Suppressor macrophage (primary cell): ENCODE measurements around the gene NTNG1.

Experiments
- DNase-seq, 4 experiments: peaks; one replicate each; pipeline ENCODE4 v3.0.0-alpha.2; 2020 to 2022

Gene NTNG1

DNA sequence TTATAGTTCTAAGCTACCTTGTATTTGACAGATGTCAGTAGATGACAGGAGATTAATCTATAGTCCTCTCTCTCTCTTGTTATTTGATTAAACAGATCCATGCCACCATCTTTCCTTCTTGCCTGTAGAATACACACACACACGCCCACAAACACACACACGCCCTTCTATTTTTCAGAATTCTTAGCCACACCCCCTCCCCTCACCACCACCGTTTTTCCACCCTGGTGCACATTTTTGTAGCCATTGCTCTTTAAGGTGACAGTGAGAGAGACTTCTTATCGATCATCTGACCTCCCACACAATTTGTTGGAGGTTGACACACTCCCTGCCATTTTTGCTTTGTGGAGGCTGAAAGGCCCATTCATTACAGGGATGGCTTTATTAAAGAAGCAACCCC, 123.2 kb downstream of the NTNG1 start:
- no peak for DNase-seq

DNA sequence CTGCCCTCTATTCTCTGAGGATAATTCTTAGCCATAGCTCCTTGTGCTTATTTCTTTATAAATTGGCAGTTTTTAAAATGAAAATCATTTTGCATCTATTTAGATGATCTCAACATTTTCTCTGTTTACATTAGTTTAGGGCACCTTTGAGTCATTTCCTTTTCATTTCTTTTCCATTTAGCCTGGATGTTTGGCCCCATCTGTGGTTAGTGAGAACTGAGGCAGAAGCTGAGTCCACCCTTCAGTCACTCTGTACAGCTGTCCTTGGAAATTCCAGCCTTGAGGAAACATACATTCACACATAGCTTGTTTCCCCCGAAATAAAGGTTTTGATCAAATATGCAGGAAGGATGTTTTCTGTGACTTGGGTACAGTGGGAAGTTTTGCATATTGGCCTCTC, 123.7 kb downstream of the NTNG1 start:
- no peak for DNase-seq

DNA sequence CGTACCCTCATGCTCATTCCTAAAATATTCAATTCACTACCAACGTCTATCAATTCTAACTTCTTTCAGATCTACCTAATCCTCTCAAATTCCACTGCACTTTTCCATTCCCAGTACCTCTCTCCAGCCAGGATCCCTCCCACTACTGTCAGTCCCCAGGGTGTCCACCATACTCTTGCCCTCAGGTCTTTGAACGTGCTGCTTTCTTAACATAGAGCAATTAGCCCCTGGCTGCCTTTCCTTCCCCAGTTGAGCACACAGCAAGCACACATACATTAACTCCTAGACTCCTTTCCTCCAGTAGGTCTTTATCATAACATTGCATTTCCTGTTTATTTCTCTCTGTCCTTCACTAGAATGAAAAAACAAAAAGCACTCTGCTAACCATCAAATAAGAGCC, 126.7 kb downstream of the NTNG1 start:
- no peak for DNase-seq

DNA sequence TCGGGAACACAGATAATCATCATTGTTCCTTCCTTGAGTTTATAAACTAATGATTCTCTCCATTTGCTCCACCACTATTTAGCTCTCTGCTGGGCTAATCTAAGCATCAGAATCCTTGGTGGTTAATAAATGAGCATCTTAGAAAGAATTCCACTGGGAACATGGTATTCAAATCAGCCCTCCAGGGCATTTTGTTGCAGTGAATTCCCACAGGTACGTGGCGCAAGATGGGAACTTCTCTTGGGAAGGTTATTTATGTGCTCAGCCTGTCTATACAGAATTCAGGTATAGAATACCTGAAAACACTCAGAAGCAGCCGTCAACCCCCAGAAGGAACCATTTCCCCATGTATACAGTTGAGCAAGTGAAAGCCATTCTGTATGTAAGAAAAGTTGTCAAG, 131.5 kb downstream of the NTNG1 start:
- no peak for DNase-seq

DNA sequence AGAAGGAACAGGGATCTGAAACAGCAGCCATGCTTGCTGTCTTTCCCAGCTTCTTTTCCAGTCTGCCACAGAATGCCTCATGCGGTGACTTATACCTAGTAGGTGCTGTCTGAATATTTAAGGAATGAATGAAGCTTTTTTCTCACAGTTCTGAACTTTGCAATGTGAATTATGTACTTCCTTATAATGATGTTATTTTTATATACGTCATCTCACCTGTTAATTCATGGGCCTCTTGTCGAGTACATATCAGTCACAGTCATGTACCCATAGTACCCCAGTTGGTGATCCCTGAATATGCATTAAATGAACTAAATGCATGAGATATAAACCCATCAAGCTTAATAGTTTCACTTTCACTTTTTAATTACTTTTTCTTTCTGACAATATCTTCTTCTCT, 132.7 kb downstream of the NTNG1 start:
- DNase-seq: no peak

DNA sequence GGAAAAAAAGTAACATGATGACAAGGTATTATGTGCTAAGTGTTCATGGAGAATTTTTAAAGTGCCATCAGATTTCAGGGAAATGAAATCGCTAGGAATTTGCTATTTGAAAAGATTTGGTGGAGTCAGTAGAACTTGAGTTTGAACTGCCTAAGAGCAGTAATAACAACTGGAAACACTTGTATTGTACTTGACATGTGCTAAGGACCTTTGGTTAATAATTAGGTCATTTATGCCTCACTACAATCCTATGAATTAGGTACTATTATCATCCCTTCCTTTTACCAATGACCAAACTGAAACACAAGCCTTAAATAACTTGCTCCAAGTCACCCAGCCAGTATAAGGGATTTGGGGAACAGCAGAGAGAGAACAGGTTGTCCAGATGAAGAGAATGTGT, 133.4 kb downstream of the NTNG1 start:
- DNase-seq: no peak

DNA sequence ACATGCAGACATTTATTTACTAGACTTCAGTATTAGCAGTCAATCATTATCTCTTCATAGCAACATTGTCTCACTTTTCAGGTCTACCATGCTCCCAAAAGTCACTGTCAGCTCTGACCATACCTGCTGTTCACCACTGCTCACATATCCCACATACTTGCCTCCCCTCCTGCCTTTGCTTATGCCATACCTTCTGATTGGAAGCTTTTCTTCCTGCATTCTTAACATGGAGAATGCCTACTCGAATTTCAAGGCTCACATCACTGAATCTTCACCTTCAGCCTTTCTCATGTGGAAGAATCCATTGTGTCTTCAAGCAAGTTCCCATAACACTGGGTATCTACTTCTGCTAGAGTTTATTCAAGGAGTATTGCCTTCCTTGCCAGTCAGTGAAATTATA, 135.4 kb downstream of the NTNG1 start:
- no peak for DNase-seq

DNA sequence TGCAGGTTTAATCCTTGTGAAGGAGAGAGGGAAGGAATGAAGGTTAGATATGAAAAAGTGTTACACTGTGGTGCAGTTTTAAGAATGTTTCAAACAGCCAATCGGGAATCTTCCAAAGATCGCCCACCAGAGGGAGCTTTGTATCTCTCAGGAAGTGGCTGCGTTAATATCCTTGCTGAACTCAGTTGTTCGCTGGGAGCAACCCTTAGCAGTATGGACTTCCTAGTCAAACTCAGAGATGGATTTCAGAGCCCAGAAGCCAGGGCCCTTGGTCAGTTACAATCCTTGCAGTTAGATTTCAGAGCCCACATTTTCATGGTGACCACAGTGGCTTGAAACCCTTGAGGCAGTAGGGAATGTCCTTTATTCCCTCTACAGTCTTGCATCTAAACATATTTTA, 136.2 kb downstream of the NTNG1 start:
- peak in 2 of 4 experiments; percentile 5 for DNase-seq

DNA sequence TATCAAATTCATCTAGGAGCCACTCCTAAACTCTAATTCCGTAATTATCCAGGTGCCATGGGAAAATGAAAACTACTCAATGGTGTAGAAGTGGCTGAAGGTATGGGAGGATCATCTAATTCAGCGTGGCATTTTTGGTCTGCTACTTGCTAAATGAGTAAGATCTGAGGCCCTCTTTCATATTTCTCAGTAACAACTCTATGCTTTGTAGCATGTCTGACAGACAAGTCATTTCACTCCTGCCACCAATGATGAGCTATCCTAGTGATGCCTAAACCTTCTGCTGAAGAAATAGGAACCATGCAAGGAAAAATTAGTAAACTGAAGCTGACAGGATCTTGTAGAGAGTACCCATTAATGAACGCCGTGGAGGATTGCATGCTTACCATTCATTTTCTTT, 145.3 kb downstream of the NTNG1 start:
- DNase-seq: no peak

DNA sequence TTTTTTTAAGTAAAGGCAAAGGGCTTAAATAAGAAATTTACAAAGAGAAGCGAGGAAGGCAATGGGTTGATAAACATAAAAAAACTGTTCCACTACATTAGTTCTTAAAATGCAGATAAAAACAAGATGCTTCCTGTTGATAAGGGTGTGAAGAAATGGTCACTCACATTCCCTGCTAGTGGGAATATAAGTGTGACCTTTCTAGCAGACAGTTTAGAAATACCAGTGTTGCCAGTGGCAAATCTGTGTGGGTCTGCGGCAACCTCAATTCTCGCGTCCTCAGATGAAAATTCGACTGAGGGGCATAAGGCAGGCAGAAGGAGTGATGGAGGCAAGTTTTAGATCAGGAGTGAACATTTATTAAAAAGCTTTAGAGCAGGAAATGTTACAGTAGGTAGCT, 151.1 kb downstream of the NTNG1 start:
- no peak for DNase-seq

DNA sequence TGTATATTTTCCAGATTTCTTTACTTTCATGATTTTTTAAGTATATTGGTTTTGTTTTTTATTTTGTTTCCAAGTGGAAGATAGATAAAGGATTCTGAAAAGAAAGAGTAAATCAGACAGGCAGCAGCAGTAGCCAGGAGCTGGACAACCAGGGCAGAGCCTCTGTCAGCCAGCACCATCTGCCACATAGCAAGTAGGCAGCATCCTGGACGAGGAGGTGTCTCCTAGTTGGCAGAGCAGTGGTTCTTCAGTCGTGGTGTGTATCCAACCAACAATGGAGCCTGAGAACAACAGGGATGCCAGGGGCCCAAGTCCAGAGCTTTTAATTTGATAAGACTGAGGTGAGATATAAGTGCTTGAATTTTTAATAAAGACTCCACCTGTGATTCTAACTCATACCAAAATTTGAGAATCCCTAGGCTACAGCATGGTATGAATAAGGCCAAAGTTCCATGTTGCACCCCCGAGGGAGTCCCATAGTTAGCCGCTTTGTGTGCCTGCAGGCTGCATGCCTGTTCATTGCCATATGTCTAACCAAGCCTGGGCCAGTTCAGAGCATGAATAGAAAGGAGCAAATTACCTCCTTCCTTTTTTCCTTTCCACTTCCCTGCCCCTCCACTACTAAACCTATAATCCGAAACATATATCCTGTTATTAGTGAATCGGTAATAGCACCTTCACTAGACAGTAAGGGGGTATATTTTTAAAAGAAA, 153.2 kb downstream of the NTNG1 start:
- DNase-seq: no peak

DNA sequence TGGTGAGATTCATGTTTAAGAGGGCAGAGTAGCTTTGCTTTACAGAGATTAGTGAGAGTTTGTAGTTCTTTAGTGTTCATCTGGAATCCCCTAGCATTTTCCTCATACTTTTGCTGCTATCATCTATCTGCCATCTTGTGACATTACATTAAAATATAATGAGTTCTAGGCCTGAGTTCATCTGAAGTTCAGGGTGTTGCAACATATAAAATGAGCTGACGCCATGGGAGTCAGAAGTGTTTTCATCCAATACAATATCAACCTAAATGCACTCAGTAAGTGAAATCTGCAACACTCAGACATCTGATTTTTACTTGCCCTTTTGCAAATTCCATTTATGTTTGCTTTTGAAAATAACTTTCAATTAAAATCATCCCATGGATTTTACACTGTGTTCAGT, 153.8 kb downstream of the NTNG1 start:
- DNase-seq: no peak

DNA sequence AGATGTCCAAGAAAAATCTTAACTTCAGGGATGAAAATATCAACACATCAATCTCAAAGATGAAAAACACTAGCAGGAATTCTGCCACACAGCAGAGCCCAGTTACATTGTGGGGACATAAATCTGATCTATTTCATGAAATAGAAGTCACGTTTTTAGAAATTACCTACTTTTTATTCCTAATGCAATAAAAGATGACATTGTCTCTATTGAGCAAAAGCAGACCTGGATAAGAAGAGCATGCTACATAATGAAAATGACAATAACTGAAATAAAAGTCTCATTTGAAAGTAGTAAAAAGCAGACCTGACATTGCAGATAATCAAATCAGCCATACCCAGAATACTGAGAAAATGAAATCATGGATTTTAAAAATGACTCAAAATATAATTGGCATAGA, 156.8 kb downstream of the NTNG1 start:
- DNase-seq: no peak

DNA sequence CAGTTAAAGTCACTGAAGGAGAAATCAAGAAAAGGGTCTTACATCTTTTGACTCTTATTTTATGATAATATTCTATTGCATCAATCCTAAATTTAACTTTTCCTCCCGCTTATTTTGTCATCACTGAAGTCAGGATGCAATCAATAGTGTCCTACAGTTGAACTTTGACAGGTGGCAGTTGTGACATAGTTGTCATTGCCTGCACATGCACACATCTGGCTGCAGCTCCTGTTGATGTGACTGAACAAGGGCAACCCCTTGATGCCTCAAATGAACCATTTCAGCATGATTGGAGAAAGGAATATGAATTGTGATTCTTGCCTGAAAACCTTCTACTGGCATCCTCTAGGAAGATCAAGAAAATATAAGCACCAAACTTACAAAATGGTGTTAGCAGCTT, 157.7 kb downstream of the NTNG1 start:
- no peak for DNase-seq

DNA sequence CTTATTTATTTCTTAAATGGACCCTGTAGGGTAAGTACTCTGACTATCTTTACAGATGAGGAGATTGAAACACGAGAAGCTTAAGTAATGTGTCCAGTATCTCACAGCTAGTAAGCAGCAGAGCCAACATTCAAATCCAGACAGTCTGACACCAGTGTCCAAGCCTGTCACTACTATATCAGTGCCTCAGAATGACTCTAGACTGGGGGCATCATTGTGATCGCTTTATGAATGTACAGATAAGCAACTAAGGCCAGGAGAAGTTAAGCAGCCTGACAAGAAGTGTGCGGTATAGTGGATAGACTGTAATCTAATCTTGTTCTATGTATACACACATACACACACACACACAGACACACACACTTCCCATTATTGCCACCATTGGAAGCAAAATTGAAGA, 158.7 kb downstream of the NTNG1 start:
- DNase-seq: no peak

DNA sequence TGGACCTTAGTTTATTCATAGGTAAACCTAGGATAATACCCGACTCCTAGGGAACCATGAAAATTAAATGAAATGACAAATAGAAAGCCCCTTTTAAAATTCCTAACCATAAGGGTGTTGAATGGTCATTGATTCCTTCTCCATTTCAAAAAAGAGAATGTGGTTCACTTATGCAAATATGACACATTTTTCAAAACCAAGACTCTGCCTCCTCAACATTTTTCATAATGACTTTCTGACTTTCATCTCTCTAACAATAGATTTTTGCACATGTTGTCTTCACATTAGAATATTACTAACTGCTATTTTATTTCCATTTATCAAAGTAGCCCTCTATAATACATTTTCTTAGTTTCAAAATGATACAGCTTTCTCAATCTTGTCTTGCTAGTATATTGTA, 169.1 kb downstream of the NTNG1 start:
- DNase-seq: no peak

DNA sequence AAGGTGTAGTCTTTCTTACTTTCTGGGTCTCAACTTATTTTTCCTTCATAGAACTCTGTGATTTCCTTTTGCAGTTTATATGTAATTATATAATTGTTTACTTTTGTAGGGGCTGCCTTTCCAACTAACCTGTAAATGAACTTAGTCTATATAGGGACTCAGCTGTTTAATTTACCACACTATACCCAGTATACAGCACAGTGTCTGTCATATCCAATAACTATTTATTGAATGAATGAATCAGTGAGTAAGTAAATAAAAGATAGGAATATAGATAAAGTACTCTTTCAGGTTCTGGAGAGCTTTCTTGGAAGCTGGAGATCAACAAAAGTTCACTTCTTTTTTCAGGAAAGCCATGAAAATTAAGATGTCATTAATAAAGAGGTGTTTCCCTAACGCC, 174.8 kb downstream of the NTNG1 start:
- no peak for DNase-seq

DNA sequence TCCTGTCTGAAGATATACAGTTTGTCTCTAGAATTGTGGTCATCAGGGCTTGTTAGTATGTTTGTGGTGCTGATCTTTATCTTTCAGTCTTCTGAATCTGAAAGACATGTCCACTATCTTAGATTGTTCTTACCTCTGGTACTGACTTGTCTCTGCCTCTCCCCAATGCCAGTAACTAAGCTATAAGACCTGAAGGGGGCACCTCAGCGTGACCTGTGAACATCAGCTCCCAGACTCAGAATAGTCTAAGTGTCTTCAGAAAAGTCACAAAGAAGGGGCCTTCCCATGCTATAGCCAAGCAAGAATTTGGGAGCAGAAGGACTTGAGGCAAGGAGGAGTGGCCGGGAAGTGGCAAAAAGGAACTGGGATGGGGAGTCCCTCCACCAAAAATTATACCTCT, 178.1 kb downstream of the NTNG1 start:
- no peak for DNase-seq

DNA sequence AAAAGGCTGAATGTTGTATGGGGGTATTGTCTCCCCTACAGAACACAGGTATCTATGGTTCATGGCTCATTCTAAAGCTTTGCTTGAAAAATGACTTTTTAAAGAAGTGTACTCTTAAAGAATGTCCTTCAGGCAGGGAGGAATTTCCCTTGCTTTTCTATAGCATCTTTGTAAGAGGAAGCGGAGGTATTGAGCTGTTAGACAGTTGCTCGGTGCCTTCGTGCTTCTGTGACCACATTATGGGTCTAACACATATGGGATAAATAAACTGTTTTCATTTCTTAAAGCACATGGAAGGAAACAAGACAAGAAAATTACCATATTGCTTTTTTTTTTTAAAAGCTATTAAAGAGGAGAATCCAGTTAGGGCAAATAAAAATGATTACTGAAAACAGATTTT, 182.9 kb downstream of the NTNG1 start:
- no peak for DNase-seq

DNA sequence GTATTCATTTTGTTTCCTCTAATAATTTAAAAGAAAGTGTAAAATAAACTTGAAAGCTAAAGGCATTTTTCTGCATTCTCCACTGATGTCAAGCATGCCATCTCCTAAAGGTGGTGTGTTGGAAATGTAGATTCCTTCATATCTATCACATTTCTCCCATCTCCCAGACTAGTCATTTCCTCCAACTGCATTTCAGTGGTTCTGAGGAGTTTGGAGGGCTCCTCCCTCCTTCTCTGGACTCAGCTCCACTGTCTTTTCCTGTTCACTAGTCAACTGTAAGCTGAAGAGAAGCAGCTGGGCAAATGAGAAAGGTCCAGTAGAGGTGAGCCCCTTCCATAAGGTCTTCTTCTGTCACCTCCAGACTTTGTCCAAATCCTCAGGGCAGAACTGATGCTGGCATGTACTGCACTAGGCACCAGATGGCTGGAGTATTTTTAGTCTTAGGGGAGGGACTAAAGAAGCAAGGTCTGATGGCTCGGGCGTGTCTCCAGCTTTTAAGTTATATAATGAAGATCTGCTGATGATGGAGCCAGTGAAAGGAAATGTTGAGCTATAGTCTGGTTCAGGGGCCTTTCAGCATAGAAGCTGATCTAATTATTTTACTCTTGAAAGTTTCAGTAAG, 186.1 kb downstream of the NTNG1 start:
- no peak for DNase-seq

DNA sequence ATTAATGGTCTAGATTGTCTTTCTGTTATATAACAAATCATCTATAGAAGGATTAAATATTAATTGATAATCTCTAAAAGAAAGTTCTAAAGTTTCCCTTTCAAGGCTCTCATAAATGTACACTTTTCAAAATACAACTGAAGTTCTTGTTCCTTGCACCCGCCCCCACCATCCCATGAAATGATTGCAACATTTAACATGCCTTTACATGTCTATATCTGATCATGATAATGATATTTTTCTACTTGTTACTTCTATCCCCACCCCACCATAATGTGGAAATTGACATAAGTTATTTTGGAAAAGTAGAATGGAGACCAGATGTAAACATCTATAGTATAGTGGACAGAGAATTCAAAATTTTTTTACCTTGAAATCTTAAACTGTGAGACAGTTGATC, 186.6 kb downstream of the NTNG1 start:
- DNase-seq: no peak

DNA sequence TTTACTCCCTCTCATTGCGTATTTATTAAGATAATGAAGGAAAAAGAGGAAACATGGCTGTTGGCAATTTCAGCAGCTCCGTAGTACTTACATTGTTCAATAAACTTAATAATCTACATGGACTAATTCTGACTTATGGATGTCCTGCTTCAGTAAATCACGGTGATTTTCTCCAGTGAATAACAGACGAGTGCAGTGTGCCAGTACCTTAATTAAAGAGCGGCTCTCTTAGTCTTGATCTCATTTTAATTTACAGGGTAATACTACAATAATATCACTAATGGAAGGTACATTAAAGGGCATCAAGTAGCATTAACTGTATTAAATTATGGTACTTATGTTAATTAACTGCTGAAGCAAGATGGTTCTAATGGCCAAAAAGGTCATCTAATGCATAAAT, 187.2 kb downstream of the NTNG1 start:
- no peak for DNase-seq

DNA sequence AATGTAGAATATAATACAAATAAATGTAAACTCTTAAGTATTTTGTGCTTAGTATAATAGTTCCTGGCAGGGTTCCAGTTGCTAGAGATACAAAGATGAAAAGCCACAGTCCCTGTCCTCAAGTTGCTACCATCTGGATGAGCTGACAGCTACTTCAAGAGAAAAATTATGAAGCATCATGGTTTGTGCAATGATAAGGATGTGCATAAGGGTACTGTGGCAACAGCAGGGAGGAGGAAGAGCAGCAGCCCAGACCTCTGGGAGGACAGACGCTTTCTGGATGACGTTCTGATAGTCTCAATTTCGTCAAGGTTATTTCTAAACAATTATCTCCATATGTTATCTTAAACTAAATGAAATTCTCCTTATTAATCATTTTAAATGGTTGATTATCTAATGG, 198.9 kb downstream of the NTNG1 start:
- no peak for DNase-seq

DNA sequence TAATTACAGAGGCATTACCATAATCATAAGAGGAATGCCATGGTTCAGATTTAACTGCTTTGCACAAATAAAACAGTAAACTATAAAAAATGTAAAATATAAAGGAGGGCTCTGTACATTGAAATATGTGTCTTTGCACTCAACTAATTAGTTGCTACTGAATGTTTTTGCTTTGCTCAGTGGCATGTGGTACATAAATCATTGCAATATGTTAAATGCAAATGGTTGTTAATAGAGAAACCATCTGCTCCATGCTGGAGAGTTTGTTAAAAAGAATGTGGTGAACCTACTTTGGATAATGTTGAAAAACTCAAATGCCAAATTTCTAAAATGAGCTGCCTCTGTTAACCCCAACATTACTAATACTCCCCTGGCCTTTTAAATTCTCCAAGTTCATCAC, 201.5 kb downstream of the NTNG1 start:
- no peak for DNase-seq

DNA sequence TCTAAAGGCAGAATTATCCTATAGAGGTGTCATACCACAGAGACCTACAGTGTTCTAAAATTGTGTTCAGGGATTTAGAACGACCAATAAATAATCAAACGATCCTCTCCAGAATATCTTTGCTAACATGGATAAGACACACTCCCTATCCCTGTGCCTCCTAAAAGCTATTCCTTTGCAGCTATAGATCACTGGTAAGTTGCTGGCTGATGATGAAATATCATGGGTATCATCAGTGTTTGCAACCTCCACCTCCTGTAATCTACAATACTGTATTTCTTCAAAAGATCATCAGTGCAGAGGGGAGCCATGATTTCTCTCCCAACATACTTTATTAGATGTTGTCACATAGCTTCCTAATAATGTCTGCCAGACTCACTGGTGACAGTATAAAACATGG, 201.9 kb downstream of the NTNG1 start:
- DNase-seq: no peak
